GM23338 (cell line): ENCODE results near the gene NKX6-1. TPM values are rescaled to one million over a fixed set of nuclear protein-coding genes. Genes with fewer than 3 reads are reported as not detected.

Experiments used
- ATAC-seq: fragments of 200-7000 bp; cut with Tn5 transposase; 3 replicates; pipeline ENCODE4 v1.9.1; 2020
- DNase-seq: peaks from one replicate; pipeline ENCODE4 v3.0.0-alpha.2; 2015; ENCODE audit warnings: low spot score
- H2AFZ ChIP-seq: fragments of 200-600 bp; sonication (generic); 2 replicates; pipeline ENCODE4 v1.8.0; 2016; ENCODE audit warnings: antibody characterized with exemption, mild to moderate bottlenecking, moderate library complexity
- H3F3A ChIP-seq: fragments of 200-600 bp; sonication (generic); replicated peaks from 2 replicates; pipeline ENCODE4 v1.8.0; 2017; ENCODE audit warnings: antibody characterized with exemption, mixed run types, low read depth
- H3K27ac ChIP-seq: fragments of 200-600 bp; sonication (generic); 2 replicates; pipeline ENCODE4 v1.6.1; 2016; ENCODE audit warnings: low read depth
- H3K27me3 ChIP-seq: fragments of 200-600 bp; sonication (generic); 2 replicates; pipeline ENCODE4 v1.8.0; 2016; ENCODE audit warnings: mild to moderate bottlenecking, mixed run types, moderate library complexity; ENCODE audit not compliant: insufficient read depth
- H3K36me3 ChIP-seq: fragments of 200-600 bp; sonication (generic); 2 replicates; pipeline ENCODE4 v1.8.0; 2016; ENCODE audit warnings: mild to moderate bottlenecking; ENCODE audit not compliant: insufficient read depth
- H3K4me1 ChIP-seq: fragments of 200-600 bp; sonication (generic); 2 replicates; pipeline ENCODE4 v1.8.0; 2016; ENCODE audit warnings: mild to moderate bottlenecking, moderate library complexity; ENCODE audit not compliant: insufficient read depth
- H3K4me2 ChIP-seq: fragments of 200-600 bp; sonication (generic); 2 replicates; pipeline ENCODE4 v1.7.1; 2017; ENCODE audit warnings: mixed run types
- H3K4me3 ChIP-seq: fragments of 200-600 bp; sonication (generic); 2 replicates; pipeline ENCODE4 v1.6.1; 2016; ENCODE audit warnings: mixed run types
- H3K79me2 ChIP-seq: fragments of 200-600 bp; sonication (generic); replicated peaks from 2 replicates; pipeline ENCODE4 v1.8.0; 2017; ENCODE audit warnings: mild to moderate bottlenecking; ENCODE audit not compliant: insufficient read depth
- H3K9me2 ChIP-seq: fragments of 200-600 bp; sonication (generic); 2 replicates; pipeline ENCODE4 v1.8.0; 2017; ENCODE audit not compliant: insufficient read depth
- H4K20me1 ChIP-seq: fragments of 200-600 bp; sonication (generic); replicated peaks from 2 replicates; pipeline ENCODE4 v1.8.0; 2017; ENCODE audit warnings: mild to moderate bottlenecking; ENCODE audit not compliant: insufficient read depth
- H3K27ac Mint-ChIP-seq: 2 replicates; pipeline ENCODE4 v1.8.0; 2020; ENCODE audit warnings: inconsistent platforms, mild to moderate bottlenecking, moderate library complexity, mixed read lengths
- H3K27me3 Mint-ChIP-seq: 3 replicates; pipeline ENCODE4 v1.8.0; 2022; ENCODE audit warnings: low read depth, mild to moderate bottlenecking, moderate library complexity, mixed read lengths, inconsistent platforms; ENCODE audit not compliant: insufficient read depth, poor library complexity
- H3K36me3 Mint-ChIP-seq: 3 replicates; pipeline ENCODE4 v1.8.0; 2021; ENCODE audit warnings: low read depth, mild to moderate bottlenecking, inconsistent platforms, moderate library complexity, mixed read lengths
- H3K4me1 Mint-ChIP-seq: 3 replicates; pipeline ENCODE4 v1.8.0; 2020; ENCODE audit warnings: mild to moderate bottlenecking, inconsistent platforms, mixed read lengths
- H3K4me3 Mint-ChIP-seq: 3 replicates; pipeline ENCODE4 v1.8.0; 2021; ENCODE audit warnings: moderate library complexity, mild to moderate bottlenecking, inconsistent platforms, mixed read lengths
- H3K9me3 Mint-ChIP-seq: 3 replicates; pipeline ENCODE4 v1.8.0; 2020; ENCODE audit warnings: moderate library complexity, mild to moderate bottlenecking, inconsistent platforms, mixed read lengths
- CREB1 ChIP-seq: fragments of 250-450 bp; sonication (Bioruptor Pico); IDR thresholded peaks from 2 replicates; pipeline ENCODE4 v1.5.0; 2020; ENCODE audit warnings: low read depth, mild to moderate bottlenecking, moderate library complexity
- EZH2 ChIP-seq: fragments of 200-600 bp; sonication (generic); IDR thresholded peaks from one replicate; pipeline ENCODE4 v1.8.0; 2017; ENCODE audit warnings: antibody characterized with exemption, mild to moderate bottlenecking, low read depth; ENCODE audit not compliant: unreplicated experiment
- EZH2phosphoT487 ChIP-seq: fragments of 200-600 bp; sonication (generic); IDR thresholded peaks from one replicate; pipeline ENCODE4 v1.8.1; 2018; ENCODE audit warnings: antibody characterized with exemption; ENCODE audit not compliant: unreplicated experiment
- JUNB ChIP-seq: IDR thresholded peaks from one replicate; pipeline ENCODE4 v1.6.1; 2016; ENCODE audit warnings: antibody characterized with exemption; ENCODE audit not compliant: unreplicated experiment
- STAT1 ChIP-seq: IDR thresholded peaks from one replicate; pipeline ENCODE4 v1.6.1; 2016; ENCODE audit warnings: antibody characterized with exemption; ENCODE audit not compliant: unreplicated experiment
- ZNF114 ChIP-seq: fragments of 250-450 bp; sonication (Bioruptor Pico); IDR thresholded peaks from 2 replicates; pipeline ENCODE4 v1.5.0; 2020; ENCODE audit warnings: mild to moderate bottlenecking, moderate library complexity
- ZNF331 ChIP-seq: fragments of 250-450 bp; sonication (Bioruptor Pico); IDR thresholded peaks from 2 replicates; pipeline ENCODE4 v1.5.0; 2020; ENCODE audit warnings: low read depth, mild to moderate bottlenecking, moderate library complexity
- polyA plus RNA-seq: library from polyadenylated mRNA; unstranded; fragments of >200 nt; fragmentation: Nextera tagmentation; extraction: Ambion mirVana; gene quantifications from 2 replicates; pipeline ENCODE4 v1.2.1, GENCODE V29; 2016
- total RNA-seq: library from RNA; depleted of rRNA; stranded (reverse); fragments of >200 nt; shearing (Covaris generic); gene quantifications from 2 replicates; pipeline ENCODE4 v1.2.3, GENCODE V29; 2014
- TF ChIP-seq, protein P1 (sequence below), 2 experiments: fragments of 200-600 bp in 1 of 2; sonication (generic) in 1 of 2; conservative IDR thresholded peaks; 2 replicates each; pipeline versions ENCODE4 v1.5.1 to v1.6.1; 2016 to 2017; ENCODE audit warnings: antibody characterized with exemption in 2 of 2, low read depth in 2 of 2, mild to moderate bottlenecking in 2 of 2, moderate library complexity in 1 of 2
- TF ChIP-seq, protein P2 (sequence below): IDR thresholded peaks from 2 replicates; pipeline ENCODE4 v1.6.1; 2016; ENCODE audit warnings: antibody characterized with exemption

NKX6-1 gene
- total and polyA plus RNA-seq, 2 experiments from 2014 or later: 0.07 TPM; not detected in 1

DNA sequence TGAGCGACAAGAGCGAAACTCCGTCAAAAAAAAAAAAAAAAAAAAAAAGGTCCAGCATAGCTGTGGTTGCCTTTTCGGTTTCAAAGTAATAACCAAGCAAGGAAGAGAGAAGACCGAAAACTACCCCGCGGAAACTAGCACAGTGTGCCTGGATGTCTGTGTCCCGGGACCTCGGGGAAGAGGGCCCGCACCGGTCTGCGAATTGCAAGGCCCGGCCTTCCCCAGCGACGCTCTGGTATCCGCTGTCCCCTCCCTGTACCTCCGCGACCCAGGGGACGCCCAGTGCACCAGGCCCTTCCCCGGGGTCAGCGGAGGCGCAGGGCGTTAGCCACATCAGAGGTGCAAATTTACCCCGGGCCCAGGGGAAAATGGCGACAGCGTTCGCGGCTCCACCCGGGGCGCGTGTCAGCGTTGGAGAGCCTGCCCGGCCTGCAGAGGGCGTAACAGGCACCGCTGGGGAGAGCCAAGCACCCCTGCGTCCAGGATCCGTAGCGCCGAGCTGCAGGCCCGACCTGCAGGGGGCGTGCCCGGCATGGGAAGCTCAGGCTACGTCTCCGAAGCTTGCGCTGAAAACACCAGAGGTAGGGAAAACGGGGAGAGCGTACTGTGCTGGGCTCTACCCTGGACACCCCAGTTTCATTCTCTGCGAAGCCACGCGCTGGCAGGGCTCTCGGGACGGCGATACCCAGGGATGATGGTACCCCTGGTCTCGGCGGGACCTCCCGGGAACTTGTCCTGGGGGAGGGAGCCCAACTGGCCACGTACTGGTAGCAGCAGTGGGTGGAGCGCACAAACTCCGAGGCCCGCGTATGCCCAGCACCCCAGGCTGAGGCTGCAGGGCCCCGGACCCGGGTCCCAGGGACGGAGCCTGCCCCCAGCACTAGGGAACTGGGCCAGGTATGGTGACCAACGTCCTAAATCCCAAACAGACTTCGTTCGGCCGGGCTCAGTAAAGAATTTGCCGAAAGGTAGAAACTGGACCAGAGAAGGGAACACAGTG lies 16.2 kb downstream of the NKX6-1 start:
- Histone ChIP-seq H3F3A (peaks cover 22% of the 10 kb centered on the region), H3K79me2 (no peaks in the 10 kb centered on the region), H3K4me2 (peak overlapping the region; percentile 79), H3K4me3 (peak overlapping the region; percentile 50), H3K27me3 (peaks cover 100% of the 10 kb centered on the region), H4K20me1 (0 out of 2 replicates have a peak, but pooled peaks cover 1% of the 10 kb centered on the region), H3K4me1 (peaks cover 29% of the 10 kb centered on the region), H2AFZ (peak overlapping the region; percentile 91), H3K9me2 (no peaks in the 10 kb centered on the region), H3K36me3 (no peaks in the 10 kb centered on the region), H3K27ac (no peak overlapping the region)
- TF ChIP-seq ZNF114 (CRISPR knock-in tag) (peak; percentile 93), JUNB (no peak), CREB1 (CRISPR knock-in tag) (peak; percentile 84), EZH2 (no peak), EZH2phosphoT487 (no peak), ZNF331 (peak; percentile 70)
- TF ChIP-seq, protein P1, sequence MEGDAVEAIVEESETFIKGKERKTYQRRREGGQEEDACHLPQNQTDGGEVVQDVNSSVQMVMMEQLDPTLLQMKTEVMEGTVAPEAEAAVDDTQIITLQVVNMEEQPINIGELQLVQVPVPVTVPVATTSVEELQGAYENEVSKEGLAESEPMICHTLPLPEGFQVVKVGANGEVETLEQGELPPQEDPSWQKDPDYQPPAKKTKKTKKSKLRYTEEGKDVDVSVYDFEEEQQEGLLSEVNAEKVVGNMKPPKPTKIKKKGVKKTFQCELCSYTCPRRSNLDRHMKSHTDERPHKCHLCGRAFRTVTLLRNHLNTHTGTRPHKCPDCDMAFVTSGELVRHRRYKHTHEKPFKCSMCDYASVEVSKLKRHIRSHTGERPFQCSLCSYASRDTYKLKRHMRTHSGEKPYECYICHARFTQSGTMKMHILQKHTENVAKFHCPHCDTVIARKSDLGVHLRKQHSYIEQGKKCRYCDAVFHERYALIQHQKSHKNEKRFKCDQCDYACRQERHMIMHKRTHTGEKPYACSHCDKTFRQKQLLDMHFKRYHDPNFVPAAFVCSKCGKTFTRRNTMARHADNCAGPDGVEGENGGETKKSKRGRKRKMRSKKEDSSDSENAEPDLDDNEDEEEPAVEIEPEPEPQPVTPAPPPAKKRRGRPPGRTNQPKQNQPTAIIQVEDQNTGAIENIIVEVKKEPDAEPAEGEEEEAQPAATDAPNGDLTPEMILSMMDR (conservative IDR thresholded peaks at IDR 0.05; ENCODE audit: low read depth in 2 of 2): peak; percentile 98 to 100
- TF ChIP-seq, protein P2, sequence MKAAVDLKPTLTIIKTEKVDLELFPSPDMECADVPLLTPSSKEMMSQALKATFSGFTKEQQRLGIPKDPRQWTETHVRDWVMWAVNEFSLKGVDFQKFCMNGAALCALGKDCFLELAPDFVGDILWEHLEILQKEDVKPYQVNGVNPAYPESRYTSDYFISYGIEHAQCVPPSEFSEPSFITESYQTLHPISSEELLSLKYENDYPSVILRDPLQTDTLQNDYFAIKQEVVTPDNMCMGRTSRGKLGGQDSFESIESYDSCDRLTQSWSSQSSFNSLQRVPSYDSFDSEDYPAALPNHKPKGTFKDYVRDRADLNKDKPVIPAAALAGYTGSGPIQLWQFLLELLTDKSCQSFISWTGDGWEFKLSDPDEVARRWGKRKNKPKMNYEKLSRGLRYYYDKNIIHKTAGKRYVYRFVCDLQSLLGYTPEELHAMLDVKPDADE: no peak
- Mint-ChIP-seq H3K27ac (no peak overlapping the region), H3K36me3 (no peaks in the 10 kb centered on the region), H3K27me3 (peaks cover 85% of the 10 kb centered on the region), H3K9me3 (no peaks in the 10 kb centered on the region), H3K4me1 (peaks cover 29% of the 10 kb centered on the region), H3K4me3 (peak overlapping the region; percentile 62)
- ATAC-seq (peak; percentile 75), DNase-seq (peak; percentile 94)

DNA sequence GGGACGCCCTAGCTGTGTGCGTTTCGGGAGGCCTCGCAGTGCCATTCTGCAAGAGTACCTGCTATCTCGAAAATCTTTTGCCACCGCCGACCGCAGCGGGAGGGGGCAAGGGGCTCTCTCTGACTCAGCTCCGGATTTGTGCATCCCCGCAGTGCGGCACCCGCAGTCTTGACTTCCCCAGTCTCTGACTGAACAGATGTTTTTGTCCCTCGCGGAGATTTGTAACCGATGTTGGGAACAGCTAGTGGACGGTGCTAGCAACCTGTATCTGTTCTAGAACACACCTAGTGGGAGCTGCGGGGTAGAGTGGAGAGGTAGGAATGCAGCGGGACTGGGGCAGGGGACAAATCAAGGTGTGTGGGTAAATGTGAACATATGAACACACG lies 17.2 kb downstream of the NKX6-1 start:
- Histone ChIP-seq H3K27me3 (peaks cover 92% of the 10 kb centered on the region), H3K79me2 (no peaks in the 10 kb centered on the region), H3K4me1 (peaks cover 29% of the 10 kb centered on the region), H3F3A (peaks cover 22% of the 10 kb centered on the region), H2AFZ (no peak overlapping the region), H3K27ac (no peak overlapping the region), H3K36me3 (no peaks in the 10 kb centered on the region), H3K4me3 (peak overlapping the region; percentile 49), H4K20me1 (no peaks in the 10 kb centered on the region), H3K9me2 (no peaks in the 10 kb centered on the region), H3K4me2 (peak overlapping the region; percentile 79)
- no peak for DNase-seq
- Mint-ChIP-seq H3K9me3 (no peaks in the 10 kb centered on the region), H3K27ac (no peak overlapping the region), H3K4me1 (peaks cover 29% of the 10 kb centered on the region), H3K36me3 (no peaks in the 10 kb centered on the region), H3K27me3 (peaks cover 79% of the 10 kb centered on the region), H3K4me3 (peak overlapping the region; percentile 62)
- TF ChIP-seq ZNF114 (CRISPR knock-in tag) (no peak), EZH2 (peak; percentile 73), ZNF331 (no peak), STAT1 (no peak)
- no peak; the same call in 1 of the 3 replicates for ATAC-seq
